ENCODE results near the gene SLC6A13.
"Not testable (repeated sequence)": the region's sequence is repeated elsewhere in the genome, so short reads cannot be mapped to it uniquely, and the experiment has no call there.

SLC6A13 gene

DNA sequence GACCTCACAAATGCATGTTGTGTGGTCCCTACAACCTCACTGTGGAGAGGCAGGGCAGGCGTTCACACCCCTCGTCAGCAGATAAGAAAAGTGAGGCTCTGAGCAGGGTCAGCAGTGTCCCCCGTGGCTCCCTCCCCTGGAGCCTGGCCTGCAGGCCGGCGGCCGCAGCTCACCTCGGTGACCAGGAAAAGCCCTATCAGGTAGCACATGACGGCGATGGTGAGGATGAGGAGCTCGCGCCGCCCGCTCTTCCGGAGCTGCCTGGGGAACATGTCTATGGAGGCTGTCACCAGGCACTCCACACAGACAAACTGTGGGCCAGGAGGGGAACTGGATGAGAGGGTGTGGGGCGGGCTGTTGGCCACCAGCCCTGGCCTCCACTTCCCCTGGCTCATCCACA, 66.7 kb downstream of the SLC6A13 start:
- DNase-seq: no peak

DNA sequence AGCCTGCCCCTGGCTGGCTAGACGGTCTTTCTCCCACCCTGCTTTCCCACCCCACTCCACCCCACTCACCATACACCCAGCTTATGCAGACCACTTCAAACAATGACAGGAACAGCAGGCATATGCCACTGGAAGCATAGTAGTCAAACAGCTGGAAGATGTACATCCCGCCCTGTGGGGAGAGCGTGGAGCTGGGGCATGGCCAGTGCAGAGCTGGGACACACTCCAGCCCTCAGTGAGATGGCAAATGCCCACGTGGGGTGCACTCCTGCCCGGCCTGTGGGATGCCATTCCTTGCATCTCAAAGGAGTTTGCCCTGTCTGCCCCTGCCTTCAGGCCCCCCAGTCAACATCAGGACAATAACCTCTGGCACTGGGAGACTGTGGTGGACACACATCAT, 67.5 kb downstream of the SLC6A13 start:
- no peak for DNase-seq

DNA sequence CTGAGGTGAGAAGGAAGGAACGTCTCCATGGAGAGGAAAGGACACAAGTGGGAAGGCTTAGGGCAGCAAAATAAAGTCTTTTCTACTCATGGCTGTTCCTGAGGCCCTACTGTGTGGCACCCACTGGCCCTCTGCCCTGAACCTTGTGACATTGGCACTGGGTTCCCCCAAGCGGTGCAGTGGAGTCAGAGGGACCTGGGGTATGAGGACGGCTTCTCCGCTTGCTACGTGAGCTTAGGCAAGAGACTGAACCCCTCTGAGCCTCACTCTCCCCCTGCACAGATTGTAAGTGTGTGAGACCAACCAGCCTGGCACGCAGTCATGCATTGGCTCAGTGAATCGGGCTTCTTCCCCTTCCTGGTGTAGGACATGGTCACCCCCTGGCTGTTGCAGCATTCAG, 68.4 kb downstream of the SLC6A13 start:
- no peak for DNase-seq

DNA sequence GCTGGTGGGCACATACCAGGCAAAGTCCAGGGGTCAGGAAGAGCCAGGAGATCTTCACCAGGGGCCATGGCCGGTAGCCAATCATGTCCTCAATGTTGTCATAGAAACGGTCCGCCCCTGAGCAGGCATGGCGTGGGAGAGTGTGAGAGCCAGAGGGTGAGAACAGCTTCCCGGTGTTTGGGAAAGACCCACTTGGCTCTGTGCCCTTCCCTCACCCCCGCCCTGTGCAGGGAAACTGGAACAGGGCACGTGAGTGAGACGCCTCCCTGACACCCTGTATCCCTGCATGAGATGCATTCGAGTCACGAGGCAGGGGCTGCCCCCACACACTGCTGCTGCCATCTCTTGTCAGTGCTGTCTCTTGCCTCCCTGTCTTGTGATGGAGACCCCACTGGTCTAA, 69.4 kb downstream of the SLC6A13 start:
- DNase-seq: no peak

DNA sequence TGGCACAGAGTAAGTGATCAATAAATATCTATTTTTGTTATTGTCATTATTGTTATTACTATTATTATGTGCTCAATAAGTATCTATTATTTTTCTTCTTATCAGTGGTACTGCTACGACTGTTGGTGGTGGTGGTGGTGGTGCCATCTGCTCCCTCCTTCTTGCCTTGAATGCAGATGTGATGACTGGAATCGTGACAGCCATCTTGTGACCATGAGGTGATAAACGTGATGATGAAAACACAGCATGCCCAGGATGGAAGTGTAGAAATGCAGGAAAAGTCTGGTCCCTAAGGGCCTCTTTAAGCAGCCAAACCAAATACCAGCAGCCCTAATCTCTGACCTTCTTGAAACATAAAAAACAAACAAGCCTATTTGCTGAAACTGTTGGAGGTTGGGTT, 71.1 kb downstream of the SLC6A13 start:
- DNase-seq: no peak

DNA sequence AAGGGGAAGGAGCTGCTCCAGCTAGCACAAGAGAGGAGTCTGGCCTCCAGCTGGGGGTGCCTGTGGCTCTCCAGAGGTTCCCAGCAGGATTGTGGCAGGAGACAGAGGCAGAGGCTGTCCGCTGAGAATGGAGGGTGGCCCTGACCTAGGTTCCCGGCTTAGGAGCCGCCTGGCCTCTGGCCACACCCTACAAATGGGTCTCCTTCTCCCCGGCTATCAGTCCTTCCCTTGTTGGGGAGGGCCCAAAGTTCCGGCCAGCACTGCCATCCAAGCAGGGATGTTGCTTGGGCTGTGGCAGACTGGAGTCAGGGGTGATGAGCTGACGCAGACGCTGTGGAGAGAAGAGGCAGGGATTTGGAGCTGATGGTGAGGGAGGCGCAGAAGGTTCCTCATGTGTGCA, 71.8 kb downstream of the SLC6A13 start:
- DNase-seq: no peak

DNA sequence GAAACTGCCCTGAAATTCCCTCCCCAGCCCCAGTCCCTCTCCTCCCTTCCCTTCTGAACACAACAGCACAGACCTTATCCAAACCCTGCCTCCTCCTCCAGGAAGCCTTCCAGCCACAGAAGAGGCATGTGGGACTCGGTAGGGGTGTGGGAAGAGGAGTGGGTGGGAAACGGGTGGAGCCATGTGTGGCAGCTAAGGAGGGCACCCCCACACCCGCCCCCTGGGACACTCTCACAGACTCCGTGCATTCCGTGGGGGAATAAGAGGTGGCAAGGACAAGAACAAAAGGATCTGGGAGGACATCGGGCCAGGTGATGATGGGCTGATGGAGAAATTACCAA, 73.0 kb downstream of the SLC6A13 start:
- no peak for DNase-seq

DNA sequence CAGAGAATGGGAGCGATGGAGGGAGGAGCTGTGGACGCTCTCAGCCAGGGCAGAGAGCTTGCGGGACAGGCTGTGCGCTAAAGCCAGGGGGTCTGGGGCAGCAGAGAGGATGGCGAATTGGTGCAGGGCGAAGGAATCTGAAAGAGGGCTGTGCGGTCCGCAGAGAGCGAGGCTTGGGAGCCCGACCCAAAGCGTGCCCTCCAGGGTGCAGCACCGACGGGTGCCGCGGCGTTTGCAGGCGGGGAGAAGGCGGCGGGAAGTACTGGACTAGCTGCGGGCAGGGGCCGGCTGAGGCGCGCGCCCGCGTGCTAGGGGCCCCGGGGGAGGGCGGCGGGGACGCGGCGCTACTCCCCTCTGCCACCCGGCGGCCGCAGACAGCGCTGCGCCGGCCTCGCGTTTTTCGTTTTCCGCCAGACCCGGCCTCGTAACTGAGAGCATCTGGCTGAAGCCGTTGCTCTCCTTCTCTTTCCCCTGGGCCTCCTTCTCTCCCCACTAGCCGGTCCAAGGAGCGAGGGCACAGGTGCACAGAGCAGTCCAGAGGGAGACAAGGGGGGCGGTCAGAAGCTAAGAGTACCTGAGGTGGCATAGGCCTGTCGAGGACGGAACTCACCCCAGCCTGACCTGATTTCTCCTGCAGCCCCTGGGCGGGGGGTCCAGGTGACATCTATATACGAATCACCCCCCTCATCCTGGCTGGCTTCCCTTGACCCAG, 73.6 kb downstream of the SLC6A13 start:
- DNase-seq: peak; percentile 64

DNA sequence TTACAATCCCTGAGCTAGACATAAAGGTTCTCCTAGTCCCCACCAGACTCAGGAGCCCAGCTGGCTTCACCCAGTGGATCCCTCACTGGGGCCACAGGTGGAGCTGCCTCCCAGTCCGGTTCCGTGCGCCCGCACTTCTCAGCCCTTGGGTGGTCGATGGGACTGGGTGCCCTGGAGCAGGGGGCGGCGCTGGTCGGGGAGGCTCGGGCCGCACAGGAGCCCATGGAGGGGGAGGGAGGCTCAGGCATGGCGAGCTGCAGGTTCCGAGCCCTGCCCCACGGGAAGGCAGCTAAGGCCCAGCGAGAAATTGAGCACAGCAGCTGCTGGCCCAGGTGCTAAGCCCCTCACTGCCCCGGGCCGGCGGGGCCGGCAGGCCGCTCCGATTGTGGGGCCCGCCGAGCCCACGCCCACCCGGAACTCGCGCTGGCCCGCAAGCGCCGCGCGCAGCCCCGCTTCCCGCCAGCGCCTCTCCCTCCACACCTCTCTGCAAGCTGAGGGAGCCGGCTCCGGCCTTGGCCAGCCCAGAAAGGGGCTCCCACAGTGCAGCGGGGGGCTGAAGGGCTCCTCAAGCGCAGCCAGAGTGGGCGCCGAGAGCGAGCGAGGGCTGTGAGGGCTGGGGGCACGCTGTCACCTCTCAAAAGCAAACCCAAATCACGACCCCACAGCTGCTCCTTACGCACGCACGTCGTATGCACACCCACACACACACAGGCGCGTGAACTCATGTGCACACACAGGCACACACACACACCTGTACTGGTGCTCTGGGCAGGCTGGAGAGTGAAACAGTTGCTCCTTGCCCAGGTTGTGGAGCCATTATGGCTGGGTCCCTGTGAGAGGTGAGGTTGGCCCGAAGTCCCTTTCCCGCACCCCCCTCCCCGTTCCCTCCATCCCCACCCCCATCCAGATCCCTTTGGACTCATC, 74.4 kb downstream of the SLC6A13 start:
- DNase-seq: not testable (repeated sequence)

DNA sequence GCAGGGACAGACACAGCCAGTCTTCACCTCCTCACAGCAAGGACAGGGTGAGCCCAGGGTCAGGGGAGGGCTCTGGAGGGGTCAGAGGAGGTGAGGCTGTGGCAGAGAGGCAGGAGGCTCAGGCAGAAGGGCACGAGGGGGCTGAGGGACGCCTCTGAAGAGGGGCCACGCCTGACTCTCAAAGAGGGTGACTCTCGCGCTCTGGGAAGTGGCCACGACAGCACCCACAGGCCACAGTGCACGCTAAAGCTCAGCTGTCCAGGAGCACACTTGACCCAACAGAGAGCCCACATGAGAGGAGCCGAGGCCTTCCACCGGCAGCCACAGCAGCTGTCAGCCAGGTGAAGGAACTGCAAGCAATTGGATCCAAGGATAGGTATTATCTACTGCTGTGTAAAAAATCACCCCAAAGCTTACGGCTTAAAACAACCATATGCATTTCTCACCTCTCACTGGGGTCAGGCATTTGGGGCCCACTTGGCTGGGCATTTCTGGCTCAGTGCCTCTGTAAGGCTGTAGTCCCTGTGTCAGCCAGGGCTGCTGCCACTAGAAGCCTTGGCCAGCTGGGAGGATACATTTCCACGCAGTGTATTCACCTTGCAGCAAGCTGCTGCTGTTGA, 76.5 kb downstream of the SLC6A13 start:
- DNase-seq: no peak

DNA sequence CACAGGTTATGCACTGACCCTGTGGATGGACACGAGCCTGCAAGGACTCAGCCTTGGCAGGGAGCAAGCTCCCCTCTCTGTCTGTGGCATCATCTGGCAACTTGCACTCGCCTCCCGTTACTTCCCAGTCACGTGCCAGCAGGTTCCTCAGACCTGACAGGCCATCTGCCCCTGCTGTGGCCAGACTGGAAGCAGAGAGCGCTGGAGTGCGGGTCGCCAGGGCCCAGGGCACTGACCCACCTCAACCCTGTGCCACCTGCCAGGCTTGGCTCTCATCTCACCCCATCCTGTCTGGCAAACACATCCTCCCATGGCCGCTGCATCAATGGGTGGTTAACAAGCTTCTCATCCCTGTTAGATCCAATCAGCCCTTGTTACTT, 77.1 kb downstream of the SLC6A13 start:
- DNase-seq: no peak

DNA sequence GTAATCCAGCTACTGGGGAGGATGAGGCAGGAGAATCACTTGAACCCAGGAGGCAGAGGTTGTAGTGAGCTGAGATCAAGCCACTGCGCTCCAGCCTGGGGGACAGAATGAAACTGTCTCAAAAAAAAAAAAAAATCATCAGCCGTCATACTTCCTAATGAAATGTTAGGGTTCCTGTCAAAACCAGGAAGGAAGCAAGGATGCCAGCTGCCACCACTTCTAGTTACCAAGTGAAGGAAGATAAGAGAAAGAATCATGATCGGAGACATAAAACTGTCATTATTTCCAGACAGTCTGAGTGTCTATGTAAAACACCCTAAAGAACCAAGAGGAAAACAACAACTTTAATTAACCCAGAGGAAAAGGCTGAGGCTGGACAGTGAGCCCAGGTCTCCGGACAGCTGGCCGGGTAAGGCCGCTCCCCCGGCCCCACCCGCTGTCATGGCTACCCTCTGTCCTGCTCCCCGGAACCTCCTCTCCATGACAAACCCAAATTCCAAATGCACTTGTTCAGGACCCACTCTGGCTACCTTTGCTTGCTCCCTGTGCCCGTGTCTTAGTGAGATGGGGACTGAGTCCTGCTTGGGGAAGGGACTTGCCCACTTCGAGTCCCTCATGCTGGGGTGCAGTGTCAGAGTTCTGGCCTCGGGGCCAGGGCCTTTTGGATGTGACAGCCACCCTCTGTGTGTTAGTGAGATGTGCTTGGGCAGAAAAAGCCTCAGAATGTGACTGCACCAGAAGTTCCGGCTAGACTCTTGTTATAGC, 77.6 kb downstream of the SLC6A13 start:
- no peak for DNase-seq

DNA sequence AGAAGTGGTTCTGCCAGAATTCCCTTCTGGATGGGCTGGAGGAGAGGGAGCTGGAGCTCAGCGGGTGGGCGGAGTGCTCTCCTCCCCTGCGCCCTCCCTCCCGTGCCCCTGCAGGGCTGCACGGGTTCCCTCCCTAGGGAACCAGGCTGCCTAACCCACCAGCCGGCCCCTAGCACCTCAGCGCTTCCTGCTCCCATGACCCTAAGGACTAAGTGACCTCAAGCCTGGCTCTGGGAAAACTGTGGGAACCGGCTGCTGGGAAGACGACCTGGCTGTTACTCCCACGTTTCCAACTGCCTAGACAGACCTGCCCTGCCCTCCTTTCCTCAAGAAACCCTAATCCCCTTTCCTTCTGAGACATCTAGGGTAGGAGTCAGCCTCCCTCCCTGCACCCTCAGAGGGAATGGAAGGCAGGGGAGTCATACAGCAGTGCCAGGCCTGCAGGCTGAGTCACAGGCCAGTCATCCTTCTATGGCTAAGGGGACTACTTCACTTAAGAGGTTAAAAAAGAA, 80.2 kb downstream of the SLC6A13 start:
- no peak for DNase-seq

DNA sequence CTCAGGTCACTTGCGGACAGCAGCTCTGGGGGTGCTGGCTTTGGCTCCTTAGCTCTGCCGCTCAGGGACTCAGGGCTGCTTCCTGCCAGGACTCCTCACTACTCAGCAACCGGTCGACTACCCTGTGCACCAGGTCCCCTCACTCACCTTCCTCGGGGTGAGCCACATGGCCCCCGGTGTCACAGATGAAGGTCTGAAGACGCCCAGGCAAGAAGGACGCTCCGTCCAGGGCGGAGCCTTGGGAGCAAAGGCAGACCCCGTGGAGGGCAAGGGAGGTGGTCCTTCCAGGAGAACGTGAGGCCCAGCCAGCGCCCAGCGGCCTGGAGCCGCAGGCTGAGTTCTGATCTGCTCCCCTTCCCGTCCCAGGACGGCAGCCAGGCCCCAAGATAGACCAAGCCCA, 80.7 kb downstream of the SLC6A13 start:
- DNase-seq: no peak

DNA sequence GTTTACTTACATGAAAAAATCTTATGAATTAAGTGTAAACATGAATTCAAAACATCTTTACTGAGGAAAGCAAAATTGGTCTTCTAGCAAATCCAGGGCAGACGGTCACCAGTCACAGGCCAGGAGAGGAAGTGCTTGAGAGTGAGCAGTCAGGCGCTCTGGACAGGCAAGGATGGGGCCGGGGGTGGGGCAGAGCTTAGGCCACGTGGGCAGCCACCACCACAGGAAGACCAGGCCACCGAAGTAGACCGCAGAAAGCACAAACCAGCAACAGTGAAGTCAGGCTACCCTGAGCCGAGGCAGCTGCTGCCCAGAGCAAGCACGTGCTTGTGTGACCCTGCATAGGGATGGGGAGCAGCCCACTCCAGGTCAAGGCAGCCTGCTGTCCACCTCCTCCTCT, 82.2 kb downstream of the SLC6A13 start:
- DNase-seq: no peak

DNA sequence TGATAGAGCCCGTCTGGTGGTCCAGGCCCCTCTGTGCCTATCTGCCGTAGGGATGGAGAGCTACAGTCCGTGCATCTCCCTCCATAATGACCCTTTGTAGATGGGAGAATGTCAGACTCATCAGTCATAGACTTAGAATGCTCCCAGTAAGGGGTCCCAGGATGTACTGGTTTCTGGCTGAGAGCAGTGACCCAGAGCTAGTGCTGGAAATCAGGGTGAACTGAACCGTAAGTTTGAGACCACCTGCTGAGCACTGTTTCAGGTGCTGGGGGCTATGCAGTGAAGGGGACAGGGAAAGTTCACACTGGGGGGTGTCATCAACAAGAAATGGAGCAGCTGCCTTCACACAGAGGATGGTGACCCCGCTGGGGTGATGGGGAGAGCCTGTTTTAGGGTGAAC, 82.8 kb downstream of the SLC6A13 start:
- no peak for DNase-seq

DNA sequence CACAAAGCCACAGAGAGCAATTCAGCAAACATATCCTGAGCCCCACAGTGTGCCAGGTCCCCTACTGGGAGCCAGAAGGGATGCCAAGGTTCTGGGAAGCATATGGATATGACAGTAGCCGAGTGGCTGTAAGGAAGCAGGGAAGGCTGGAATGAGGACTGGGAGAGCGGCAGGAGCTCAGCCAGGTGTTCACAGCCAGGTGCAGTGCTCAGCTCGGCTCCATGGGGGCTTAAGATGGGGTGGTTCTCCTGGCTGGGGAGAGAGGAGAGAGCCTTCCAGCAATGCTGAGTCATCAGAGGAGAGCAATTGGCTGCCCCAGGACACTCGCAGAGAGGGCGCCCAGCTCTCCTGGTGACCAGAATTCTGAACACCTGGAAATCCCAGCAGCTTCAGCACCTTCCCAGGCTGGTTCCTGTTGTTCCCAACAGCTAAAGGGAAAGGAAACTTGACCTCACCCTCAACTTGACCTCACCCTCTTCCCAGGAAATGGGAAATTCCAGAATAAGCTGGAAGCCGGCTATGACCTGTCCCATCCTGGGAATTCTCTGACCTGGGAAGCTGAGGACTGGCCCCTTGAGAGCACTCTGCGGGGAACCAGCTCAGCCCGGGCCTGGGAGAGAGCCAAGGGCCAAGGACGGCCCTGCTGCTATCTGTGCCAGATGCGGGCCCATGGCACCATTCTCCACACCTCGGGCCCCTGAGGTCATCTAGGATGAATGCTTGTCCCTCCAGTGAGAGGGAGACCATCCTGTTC, 83.3 kb downstream of the SLC6A13 start:
- DNase-seq: no peak

DNA sequence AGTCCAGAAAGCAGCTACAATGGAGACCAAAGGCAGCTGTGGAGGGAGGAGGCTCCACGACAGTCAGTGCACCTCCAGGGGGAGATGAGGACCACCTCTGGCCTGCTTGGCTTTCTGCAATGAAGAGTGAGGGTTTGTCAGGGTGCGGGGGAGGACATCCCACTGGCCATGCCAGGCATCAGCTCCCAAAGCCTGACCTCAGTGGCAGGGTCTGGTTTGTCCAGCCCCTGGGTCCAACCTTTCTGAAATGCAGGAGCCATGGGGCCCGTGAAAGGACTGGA, 83.9 kb downstream of the SLC6A13 start:
- DNase-seq: no peak

DNA sequence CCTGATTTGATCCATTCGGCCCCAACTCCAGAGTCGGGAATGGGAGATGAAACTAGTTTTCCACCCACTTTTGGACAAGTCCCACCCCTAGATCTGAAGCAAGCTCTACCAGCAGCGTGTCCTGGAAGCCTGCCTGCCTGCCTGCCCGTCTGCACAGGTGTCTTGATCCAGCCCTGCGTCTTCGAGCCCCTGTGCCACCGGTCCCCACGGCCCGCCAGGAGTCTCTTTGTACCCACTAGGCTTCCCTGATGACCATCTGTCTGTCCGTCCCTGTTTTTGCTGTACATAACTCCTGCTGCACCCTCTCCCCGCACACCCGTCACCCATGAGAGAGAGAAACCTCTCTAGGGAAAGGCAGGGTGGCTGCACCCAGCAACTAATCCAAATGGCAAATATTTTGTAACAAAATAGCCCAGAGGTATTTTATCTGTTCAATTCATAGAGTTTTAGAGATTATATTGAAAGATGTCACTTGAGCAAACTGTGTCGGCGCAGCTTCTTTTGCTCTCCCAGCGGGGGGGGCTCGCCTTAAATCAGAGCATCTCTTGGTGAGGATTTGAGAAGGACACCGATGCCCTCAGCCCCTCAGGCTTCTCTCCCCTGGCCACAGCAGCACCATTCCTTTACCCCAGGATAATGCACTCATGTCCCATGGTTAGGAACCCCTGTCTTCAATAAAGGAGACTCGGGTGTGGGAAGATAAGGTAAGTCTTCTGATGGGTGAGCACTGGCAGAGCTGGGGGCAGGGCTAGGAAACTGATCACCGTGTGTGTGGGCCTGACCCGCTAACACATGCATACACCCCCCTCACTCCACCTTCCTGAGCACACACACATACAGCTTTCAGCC, 84.4 kb downstream of the SLC6A13 start:
- no peak for DNase-seq

DNA sequence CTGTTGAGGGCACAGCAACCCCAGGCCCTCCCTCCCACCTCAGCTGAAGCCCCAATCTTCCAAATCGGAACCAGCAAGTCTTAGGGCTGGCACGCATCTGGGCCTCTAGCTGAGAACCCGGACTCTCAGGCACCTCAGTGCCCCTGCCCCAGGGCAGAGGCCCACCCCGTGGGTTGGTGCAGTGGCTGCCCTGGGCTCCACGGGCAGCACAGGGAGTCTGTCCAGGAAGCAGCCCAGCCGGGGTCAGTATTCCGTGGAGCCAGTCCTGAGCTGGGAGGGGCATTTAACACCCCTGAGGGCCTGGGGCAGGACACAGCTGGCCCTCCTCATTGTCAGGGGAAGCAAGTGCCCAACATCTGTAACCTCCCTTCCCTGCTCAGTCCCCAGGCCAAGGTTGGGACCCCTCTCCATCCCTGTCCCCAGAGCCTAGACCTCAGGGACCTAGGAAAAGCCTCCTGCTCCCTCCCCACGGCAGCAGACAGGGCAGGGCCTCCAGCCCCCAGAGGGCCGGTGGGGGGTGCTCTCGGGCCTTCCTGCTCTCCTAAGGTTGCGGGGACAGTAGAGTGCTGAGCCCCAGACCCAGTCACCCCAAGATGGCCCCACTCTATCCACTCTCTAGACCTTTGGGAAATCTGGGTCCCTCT, 85.2 kb downstream of the SLC6A13 start:
- no peak for DNase-seq
